HepG2 (cell line): Measurements from ENCODE around the gene MEX3A. TPM values are rescaled to one million over a fixed set of nuclear protein-coding genes. Genes with fewer than 3 reads are reported as not detected.

Experiments used
- HOXA9 ChIP-seq: sonication (generic); formaldehyde crosslinking; IDR thresholded peaks from 2 replicates; pipeline ENCODE4 v1.8.1; 2022; ENCODE audit warnings: missing genetic modification reagents, mild to moderate bottlenecking, moderate library complexity, borderline replicate concordance
- SIN3B ChIP-seq: fragments of 150-350 bp; IDR thresholded peaks from 2 replicates; pipeline ENCODE4 v1.6.1; 2014; ENCODE audit warnings: low read length
- SMYD3 ChIP-seq: sonication (generic); formaldehyde crosslinking; IDR thresholded peaks from 2 replicates; pipeline ENCODE4 v1.8.1; 2023; ENCODE audit warnings: mild to moderate bottlenecking, missing genetic modification reagents
- SP4 ChIP-seq: sonication (generic); formaldehyde crosslinking; IDR thresholded peaks from 2 replicates; pipeline ENCODE4 v1.8.1; 2023; ENCODE audit warnings: mild to moderate bottlenecking, missing genetic modification reagents
- SP5 ChIP-seq: IDR thresholded peaks from 2 replicates; pipeline ENCODE4 v1.6.1; 2016; ENCODE audit warnings: low read depth, borderline replicate concordance
- SRSF1 ChIP-seq: fragments of 200-400 bp; formaldehyde crosslinking; optimal IDR thresholded peaks from 2 replicates; pipeline ENCODE3; 2017; ENCODE audit warnings: mild to moderate bottlenecking, low read depth, low read length, moderate library complexity
- SRSF9 ChIP-seq: fragments of 200-400 bp; formaldehyde crosslinking; IDR thresholded peaks from 2 replicates; pipeline ENCODE4 v1.6.1; 2018; ENCODE audit warnings: borderline replicate concordance, mild to moderate bottlenecking, low read depth, low read length; ENCODE audit not compliant: insufficient read depth, poor library complexity, severe bottlenecking
- THYN1 ChIP-seq: sonication (generic); formaldehyde crosslinking; IDR thresholded peaks from 2 replicates; pipeline ENCODE4 v1.8.1; 2023; ENCODE audit warnings: low read depth, mild to moderate bottlenecking, moderate library complexity, missing genetic modification reagents, borderline replicate concordance
- TRIM24 ChIP-seq: sonication (generic); formaldehyde crosslinking; IDR thresholded peaks from 2 replicates; pipeline ENCODE4 v1.8.0; 2022; ENCODE audit warnings: mild to moderate bottlenecking, missing genetic modification reagents
- TSC22D2 ChIP-seq: sonication (generic); formaldehyde crosslinking; IDR thresholded peaks from 2 replicates; pipeline ENCODE4 v1.5.1; 2020; ENCODE audit warnings: missing genetic modification reagents, mild to moderate bottlenecking, borderline replicate concordance
- ZNF333 ChIP-seq: sonication (generic); formaldehyde crosslinking; IDR thresholded peaks from 2 replicates; pipeline ENCODE4 v1.4.0; 2020; ENCODE audit warnings: mild to moderate bottlenecking, missing genetic modification reagents, borderline replicate concordance
- ZZZ3 ChIP-seq: sonication (generic); formaldehyde crosslinking; IDR thresholded peaks from 2 replicates; pipeline ENCODE4 v1.4.0; 2020; ENCODE audit warnings: missing genetic modification reagents, mild to moderate bottlenecking, borderline replicate concordance
- polyA plus RNA-seq, 8 experiments: library from polyadenylated mRNA; depleted of rRNA in 3 of 8; stranded (reverse) in 7 of 8; unstranded in 1 of 8; fragments of >200 nt; fragmentation: Illumina TruSeq in 4 of 8; extraction: Trizol in 4 of 8; gene quantifications; 2 replicates each; pipeline versions ENCODE4 v1.2.1 to v1.2.3, GENCODE V29; 2011 to 2016; ENCODE audit warnings: low read depth in 4 of 8, missing spikeins in 1 of 8, mixed read lengths in 1 of 8; ENCODE audit not compliant: insufficient read depth in 1 of 8
- total RNA-seq, 5 experiments: library from RNA; depleted of rRNA; stranded (reverse); fragments of >200 nt; fragmentation: Illumina TruSeq; extraction: Trizol; gene quantifications; 2 replicates each; pipeline ENCODE4 v1.2.3, GENCODE V29; 2016; ENCODE audit warnings: low read depth in 1 of 5
- TF ChIP-seq, protein P1 (sequence below): sonication (generic); formaldehyde crosslinking; IDR thresholded peaks from 2 replicates; pipeline ENCODE4 v1.4.0; 2020; ENCODE audit warnings: missing genetic modification reagents, borderline replicate concordance
- TF ChIP-seq, protein P2 (sequence below): sonication (generic); formaldehyde crosslinking; IDR thresholded peaks from 2 replicates; pipeline ENCODE4 v1.4.0; 2020; ENCODE audit warnings: missing genetic modification reagents, borderline replicate concordance
- TF ChIP-seq, protein P3 (sequence below): sonication (generic); formaldehyde crosslinking; IDR thresholded peaks from 2 replicates; pipeline ENCODE4 v1.4.0; 2020; ENCODE audit warnings: missing genetic modification reagents
- TF ChIP-seq, protein P4 (sequence below): sonication (generic); IDR thresholded peaks from 2 replicates; pipeline ENCODE4 v1.6.1; 2016; ENCODE audit warnings: low read depth, borderline replicate concordance
- TF ChIP-seq, protein P5 (sequence below): sonication (generic); formaldehyde crosslinking; IDR thresholded peaks from 2 replicates; pipeline ENCODE4 v1.5.0; 2020; ENCODE audit warnings: mild to moderate bottlenecking, missing genetic modification reagents, moderate library complexity

Gene MEX3A
- total and polyA plus RNA-seq, 2 of the 13 experiments (the other 11 are each of a cell fraction or from before 2014, with no cell fraction given) = 7.6 to 9.1 TPM

DNA sequence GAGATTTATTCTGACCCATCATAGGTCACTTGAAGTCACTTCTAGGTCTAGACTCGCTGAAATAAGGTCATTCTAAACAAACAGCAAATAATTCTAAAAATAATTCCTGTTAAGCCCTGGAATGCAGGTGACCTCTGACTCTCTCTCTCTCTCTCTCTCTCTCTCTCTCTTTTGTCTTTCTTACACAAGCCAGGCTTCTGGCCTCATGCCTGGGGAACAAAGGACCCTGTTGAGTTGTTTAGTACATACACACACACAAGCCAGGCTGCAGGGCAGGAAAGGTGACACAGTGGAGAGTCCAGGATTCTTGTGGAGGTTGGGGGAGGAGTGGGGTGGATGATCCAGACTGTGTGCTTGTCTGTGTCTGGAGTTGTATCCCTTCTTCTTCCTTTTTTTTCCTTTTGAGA is 4.0 kb upstream of the MEX3A start (continued):
- TF ChIP-seq SRSF9 = no peak
- TF ChIP-seq SRSF1 = no peak
- no peak for TF ChIP-seq SIN3B
- TF ChIP-seq, protein P1, sequence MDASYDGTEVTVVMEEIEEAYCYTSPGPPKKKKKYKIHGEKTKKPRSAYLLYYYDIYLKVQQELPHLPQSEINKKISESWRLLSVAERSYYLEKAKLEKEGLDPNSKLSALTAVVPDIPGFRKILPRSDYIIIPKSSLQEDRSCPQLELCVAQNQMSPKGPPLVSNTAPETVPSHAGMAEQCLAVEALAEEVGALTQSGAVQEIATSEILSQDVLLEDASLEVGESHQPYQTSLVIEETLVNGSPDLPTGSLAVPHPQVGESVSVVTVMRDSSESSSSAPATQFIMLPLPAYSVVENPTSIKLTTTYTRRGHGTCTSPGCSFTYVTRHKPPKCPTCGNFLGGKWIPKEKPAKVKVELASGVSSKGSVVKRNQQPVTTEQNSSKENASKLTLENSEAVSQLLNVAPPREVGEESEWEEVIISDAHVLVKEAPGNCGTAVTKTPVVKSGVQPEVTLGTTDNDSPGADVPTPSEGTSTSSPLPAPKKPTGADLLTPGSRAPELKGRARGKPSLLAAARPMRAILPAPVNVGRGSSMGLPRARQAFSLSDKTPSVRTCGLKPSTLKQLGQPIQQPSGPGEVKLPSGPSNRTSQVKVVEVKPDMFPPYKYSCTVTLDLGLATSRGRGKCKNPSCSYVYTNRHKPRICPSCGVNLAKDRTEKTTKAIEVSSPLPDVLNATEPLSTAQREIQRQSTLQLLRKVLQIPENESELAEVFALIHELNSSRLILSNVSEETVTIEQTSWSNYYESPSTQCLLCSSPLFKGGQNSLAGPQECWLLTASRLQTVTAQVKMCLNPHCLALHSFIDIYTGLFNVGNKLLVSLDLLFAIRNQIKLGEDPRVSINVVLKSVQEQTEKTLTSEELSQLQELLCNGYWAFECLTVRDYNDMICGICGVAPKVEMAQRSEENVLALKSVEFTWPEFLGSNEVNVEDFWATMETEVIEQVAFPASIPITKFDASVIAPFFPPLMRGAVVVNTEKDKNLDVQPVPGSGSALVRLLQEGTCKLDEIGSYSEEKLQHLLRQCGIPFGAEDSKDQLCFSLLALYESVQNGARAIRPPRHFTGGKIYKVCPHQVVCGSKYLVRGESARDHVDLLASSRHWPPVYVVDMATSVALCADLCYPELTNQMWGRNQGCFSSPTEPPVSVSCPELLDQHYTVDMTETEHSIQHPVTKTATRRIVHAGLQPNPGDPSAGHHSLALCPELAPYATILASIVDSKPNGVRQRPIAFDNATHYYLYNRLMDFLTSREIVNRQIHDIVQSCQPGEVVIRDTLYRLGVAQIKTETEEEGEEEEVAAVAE = no peak
- peak; percentile 46; the same call in 1 of the 2 replicates for TF ChIP-seq SP4 (CRISPR knock-in tag)
- TF ChIP-seq TRIM24 (CRISPR knock-in tag) = 0 out of 2 replicates have a peak, but pooled peaks have one; percentile 59
- no peak for TF ChIP-seq HOXA9 (CRISPR knock-in tag)
- no peak for TF ChIP-seq TSC22D2 (CRISPR knock-in tag)
- TF ChIP-seq, protein P2, sequence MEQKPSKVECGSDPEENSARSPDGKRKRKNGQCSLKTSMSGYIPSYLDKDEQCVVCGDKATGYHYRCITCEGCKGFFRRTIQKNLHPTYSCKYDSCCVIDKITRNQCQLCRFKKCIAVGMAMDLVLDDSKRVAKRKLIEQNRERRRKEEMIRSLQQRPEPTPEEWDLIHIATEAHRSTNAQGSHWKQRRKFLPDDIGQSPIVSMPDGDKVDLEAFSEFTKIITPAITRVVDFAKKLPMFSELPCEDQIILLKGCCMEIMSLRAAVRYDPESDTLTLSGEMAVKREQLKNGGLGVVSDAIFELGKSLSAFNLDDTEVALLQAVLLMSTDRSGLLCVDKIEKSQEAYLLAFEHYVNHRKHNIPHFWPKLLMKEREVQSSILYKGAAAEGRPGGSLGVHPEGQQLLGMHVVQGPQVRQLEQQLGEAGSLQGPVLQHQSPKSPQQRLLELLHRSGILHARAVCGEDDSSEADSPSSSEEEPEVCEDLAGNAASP (CRISPR knock-in tag) = peak; percentile 95
- TF ChIP-seq, protein P3, sequence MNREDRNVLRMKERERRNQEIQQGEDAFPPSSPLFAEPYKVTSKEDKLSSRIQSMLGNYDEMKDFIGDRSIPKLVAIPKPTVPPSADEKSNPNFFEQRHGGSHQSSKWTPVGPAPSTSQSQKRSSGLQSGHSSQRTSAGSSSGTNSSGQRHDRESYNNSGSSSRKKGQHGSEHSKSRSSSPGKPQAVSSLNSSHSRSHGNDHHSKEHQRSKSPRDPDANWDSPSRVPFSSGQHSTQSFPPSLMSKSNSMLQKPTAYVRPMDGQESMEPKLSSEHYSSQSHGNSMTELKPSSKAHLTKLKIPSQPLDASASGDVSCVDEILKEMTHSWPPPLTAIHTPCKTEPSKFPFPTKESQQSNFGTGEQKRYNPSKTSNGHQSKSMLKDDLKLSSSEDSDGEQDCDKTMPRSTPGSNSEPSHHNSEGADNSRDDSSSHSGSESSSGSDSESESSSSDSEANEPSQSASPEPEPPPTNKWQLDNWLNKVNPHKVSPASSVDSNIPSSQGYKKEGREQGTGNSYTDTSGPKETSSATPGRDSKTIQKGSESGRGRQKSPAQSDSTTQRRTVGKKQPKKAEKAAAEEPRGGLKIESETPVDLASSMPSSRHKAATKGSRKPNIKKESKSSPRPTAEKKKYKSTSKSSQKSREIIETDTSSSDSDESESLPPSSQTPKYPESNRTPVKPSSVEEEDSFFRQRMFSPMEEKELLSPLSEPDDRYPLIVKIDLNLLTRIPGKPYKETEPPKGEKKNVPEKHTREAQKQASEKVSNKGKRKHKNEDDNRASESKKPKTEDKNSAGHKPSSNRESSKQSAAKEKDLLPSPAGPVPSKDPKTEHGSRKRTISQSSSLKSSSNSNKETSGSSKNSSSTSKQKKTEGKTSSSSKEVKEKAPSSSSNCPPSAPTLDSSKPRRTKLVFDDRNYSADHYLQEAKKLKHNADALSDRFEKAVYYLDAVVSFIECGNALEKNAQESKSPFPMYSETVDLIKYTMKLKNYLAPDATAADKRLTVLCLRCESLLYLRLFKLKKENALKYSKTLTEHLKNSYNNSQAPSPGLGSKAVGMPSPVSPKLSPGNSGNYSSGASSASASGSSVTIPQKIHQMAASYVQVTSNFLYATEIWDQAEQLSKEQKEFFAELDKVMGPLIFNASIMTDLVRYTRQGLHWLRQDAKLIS = no peak
- no peak for TF ChIP-seq ZZZ3 (CRISPR knock-in tag)
- TF ChIP-seq SP5 = peak; percentile 84; the same call in 1 of the 2 replicates
- no peak for TF ChIP-seq ZNF333
- TF ChIP-seq SMYD3 (CRISPR knock-in tag) = 0 out of 2 replicates have a peak, but pooled peaks have one; percentile 27
- TF ChIP-seq, protein P4, sequence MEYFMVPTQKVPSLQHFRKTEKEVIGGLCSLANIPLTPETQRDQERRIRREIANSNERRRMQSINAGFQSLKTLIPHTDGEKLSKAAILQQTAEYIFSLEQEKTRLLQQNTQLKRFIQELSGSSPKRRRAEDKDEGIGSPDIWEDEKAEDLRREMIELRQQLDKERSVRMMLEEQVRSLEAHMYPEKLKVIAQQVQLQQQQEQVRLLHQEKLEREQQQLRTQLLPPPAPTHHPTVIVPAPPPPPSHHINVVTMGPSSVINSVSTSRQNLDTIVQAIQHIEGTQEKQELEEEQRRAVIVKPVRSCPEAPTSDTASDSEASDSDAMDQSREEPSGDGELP = peak; percentile 76; the same call in 1 of the 2 replicates
- no peak for TF ChIP-seq THYN1
- TF ChIP-seq, protein P5, sequence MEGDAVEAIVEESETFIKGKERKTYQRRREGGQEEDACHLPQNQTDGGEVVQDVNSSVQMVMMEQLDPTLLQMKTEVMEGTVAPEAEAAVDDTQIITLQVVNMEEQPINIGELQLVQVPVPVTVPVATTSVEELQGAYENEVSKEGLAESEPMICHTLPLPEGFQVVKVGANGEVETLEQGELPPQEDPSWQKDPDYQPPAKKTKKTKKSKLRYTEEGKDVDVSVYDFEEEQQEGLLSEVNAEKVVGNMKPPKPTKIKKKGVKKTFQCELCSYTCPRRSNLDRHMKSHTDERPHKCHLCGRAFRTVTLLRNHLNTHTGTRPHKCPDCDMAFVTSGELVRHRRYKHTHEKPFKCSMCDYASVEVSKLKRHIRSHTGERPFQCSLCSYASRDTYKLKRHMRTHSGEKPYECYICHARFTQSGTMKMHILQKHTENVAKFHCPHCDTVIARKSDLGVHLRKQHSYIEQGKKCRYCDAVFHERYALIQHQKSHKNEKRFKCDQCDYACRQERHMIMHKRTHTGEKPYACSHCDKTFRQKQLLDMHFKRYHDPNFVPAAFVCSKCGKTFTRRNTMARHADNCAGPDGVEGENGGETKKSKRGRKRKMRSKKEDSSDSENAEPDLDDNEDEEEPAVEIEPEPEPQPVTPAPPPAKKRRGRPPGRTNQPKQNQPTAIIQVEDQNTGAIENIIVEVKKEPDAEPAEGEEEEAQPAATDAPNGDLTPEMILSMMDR = 0 out of 2 replicates have a peak, but pooled peaks have one; percentile 23
